Endothelial cell of umbilical vein (primary cell): Measurements from ENCODE around the gene FGD3. TPM values are rescaled to one million over a fixed set of nuclear protein-coding genes. Genes with fewer than 3 reads are reported as not detected.

Experiments used
- BruUV-seq: library from RNA; stranded (reverse); fragments of 400-500 nt; replicated peaks from 2 replicates; lab custom pipeline; 2021; lab: Mats Ljungman, UMichigan
- CTCF ChIA-PET: fragments of 300-600, 350-600 bp; sonication (Branson Sonifier 250); formaldehyde crosslinking; loops from one replicate; lab custom pipeline; 2021; ENCODE audit warnings: antibody characterized with exemption, inconsistent platforms; lab: Charles Lee
- POLR2A ChIA-PET: fragments of 300-600, 350-600 bp; sonication (Branson Sonifier 250); formaldehyde crosslinking; loops from one replicate; lab custom pipeline; 2021; ENCODE audit warnings: antibody characterized with exemption, inconsistent platforms; lab: Charles Lee
- DNase-seq: peaks from one replicate; pipeline ENCODE4 v3.0.0-alpha.2; 2011; ENCODE audit warnings: low read depth, low spot score
- FAIRE-seq: peaks from 2 replicates; lab custom pipeline; 2011; peaks lifted over from hg19 to GRCh38; lab: Jason Lieb, UNC
- H2AFZ ChIP-seq: 2 replicates; pipeline ENCODE4 v1.6.0; 2012; ENCODE audit warnings: low read depth, low read length, control low read depth, inconsistent platforms
- H3K27ac ChIP-seq: 2 replicates; pipeline ENCODE4 v1.5.1; 2011; ENCODE audit warnings: low read depth, mild to moderate bottlenecking, control low read depth, low read length, moderate library complexity; ENCODE audit not compliant: insufficient read depth
- H3K27me3 ChIP-seq, 2 experiments: 2 replicates each; pipeline versions ENCODE4 v1.6.0 to v1.6.1; 2011; ENCODE audit warnings: low read length in 2 of 2, mixed read lengths in 1 of 2; ENCODE audit not compliant: control insufficient read depth in 2 of 2, insufficient read depth in 2 of 2
- H3K36me3 ChIP-seq, 2 experiments: 2 replicates in 1 of 2; 3 replicates in 1 of 2; pipeline ENCODE4 v1.5.1; 2011; ENCODE audit warnings: low read length in 2 of 2, mild to moderate bottlenecking in 1 of 2, moderate library complexity in 1 of 2; ENCODE audit not compliant: control insufficient read depth in 2 of 2, insufficient read depth in 2 of 2; ENCODE audit errors: extremely low read depth in 1 of 2
- H3K4me1 ChIP-seq: 3 replicates; pipeline ENCODE4 v1.5.1; 2011; ENCODE audit warnings: mild to moderate bottlenecking, low read length; ENCODE audit not compliant: control insufficient read depth, insufficient read depth; ENCODE audit errors: extremely low read depth
- H3K4me2 ChIP-seq: 2 replicates; pipeline ENCODE4 v1.6.1; 2011; ENCODE audit warnings: low read length, control low read depth, mixed read lengths; ENCODE audit not compliant: insufficient read depth
- H3K4me3 ChIP-seq, 3 experiments: fragments of 200-600 bp in 1 of 3; sonication (generic), shearing (Covaris generic) in 1 of 3; replicated peaks in 1 of 3; 2 replicates each; pipeline ENCODE4 v1.5.1; 2011 to 2016; ENCODE audit warnings: control low read depth in 3 of 3, low read length in 3 of 3, mild to moderate bottlenecking in 2 of 3, inconsistent platforms in 1 of 3, low read depth in 1 of 3, moderate library complexity in 1 of 3; ENCODE audit not compliant: insufficient read depth in 1 of 3
- H3K79me2 ChIP-seq: 2 replicates; pipeline ENCODE4 v1.6.0; 2012; ENCODE audit warnings: low read length, inconsistent platforms; ENCODE audit not compliant: control insufficient read depth, insufficient read depth
- H3K9ac ChIP-seq: replicated peaks from 2 replicates; pipeline ENCODE3; 2011; ENCODE audit warnings: low read length, control low read depth; ENCODE audit not compliant: insufficient read depth; ENCODE audit errors: extremely low read depth
- H3K9me1 ChIP-seq: replicated peaks from 3 replicates; pipeline ENCODE4 v1.6.0; 2011; ENCODE audit warnings: mild to moderate bottlenecking, low read length; ENCODE audit not compliant: control insufficient read depth, insufficient read depth; ENCODE audit errors: extremely low read depth
- H3K9me3 ChIP-seq: replicated peaks from 2 replicates; pipeline ENCODE4 v1.5.1; 2012; ENCODE audit warnings: low read length, inconsistent platforms; ENCODE audit not compliant: control insufficient read depth, insufficient read depth
- H4K20me1 ChIP-seq: replicated peaks from 2 replicates; pipeline ENCODE3; 2011; ENCODE audit warnings: mild to moderate bottlenecking, low read length; ENCODE audit not compliant: control insufficient read depth, insufficient read depth; ENCODE audit errors: extremely low read depth
- CTCF ChIP-seq, 2 donors: IDR thresholded peaks; 1 replicate in 1 of 2; 2 replicates in 1 of 2; pipeline ENCODE4 v1.5.1; 2011; ENCODE audit warnings: low read length in 2 of 2, mild to moderate bottlenecking in 2 of 2, moderate library complexity in 2 of 2, control low read depth in 1 of 2, inconsistent platforms in 1 of 2, low read depth in 1 of 2; ENCODE audit not compliant: insufficient read depth in 1 of 2; ENCODE audit errors: extremely low read depth in 1 of 2
- EZH2 ChIP-seq: IDR thresholded peaks from 2 replicates; pipeline ENCODE4 v1.6.1; 2012; ENCODE audit warnings: borderline replicate concordance, low read depth, mild to moderate bottlenecking, moderate library complexity, low read length, inconsistent platforms; ENCODE audit not compliant: severe bottlenecking
- FOS ChIP-seq: IDR thresholded peaks from 2 replicates; pipeline ENCODE4 v1.6.1; 2011; ENCODE audit warnings: mild to moderate bottlenecking, low read length, moderate library complexity, borderline replicate concordance; ENCODE audit not compliant: insufficient read depth
- GATA2 ChIP-seq: IDR thresholded peaks from 2 replicates; pipeline ENCODE4 v1.7.0; 2011; ENCODE audit warnings: low read depth, mild to moderate bottlenecking, moderate library complexity, mixed read lengths, low read length; ENCODE audit not compliant: insufficient read length, insufficient read depth
- JUN ChIP-seq: IDR thresholded peaks from 2 replicates; pipeline ENCODE4 v1.6.1; 2011; ENCODE audit warnings: borderline replicate concordance, low read depth; ENCODE audit not compliant: insufficient read length, insufficient read depth
- MYC ChIP-seq: IDR thresholded peaks from one replicate; pipeline ENCODE4 v1.6.1; 2011; ENCODE audit warnings: mild to moderate bottlenecking, low read depth, low read length
- POLR2A ChIP-seq: IDR thresholded peaks from 2 replicates; pipeline ENCODE4 v1.6.1; 2012; ENCODE audit warnings: low read depth, mild to moderate bottlenecking, control low read depth, low read length
- POLR2AphosphoS5 ChIP-seq: IDR thresholded peaks from 2 replicates; pipeline ENCODE4 v1.6.1; 2012; ENCODE audit warnings: low read depth, mild to moderate bottlenecking, control low read depth, low read length, moderate library complexity; ENCODE audit not compliant: insufficient read depth
- dilution Hi-C: fragments of 300-500 bp; cut with MboI; formaldehyde crosslinking; loops from one replicate; pipeline ENCODE4 v1.15.0; 2019; ENCODE audit warnings: low sequenced_read_pairs; ENCODE audit not compliant: extremely low pct_ligation_motif_present
- intact Hi-C: fragments of 100-400 bp; cut with micrococcal nuclease; formaldehyde crosslinking; loops from one replicate; pipeline ENCODE4 v1.10.0; 2022
- polyA plus RNA-seq, 4 experiments: library from polyadenylated mRNA; depleted of rRNA in 3 of 4; stranded (reverse) in 3 of 4; unstranded in 1 of 4; fragments of >200 nt; gene quantifications; 2 replicates each; pipeline versions ENCODE4 v1.2.1 to v1.2.3, GENCODE V29; 2011 to 2012; ENCODE audit warnings: missing spikeins in 1 of 4
- total RNA-seq: library from RNA; stranded (reverse); gene quantifications from 2 replicates; pipeline ENCODE4 v1.2.3, GENCODE V29; 2021
- TF ChIP-seq, protein P1 (sequence below): IDR thresholded peaks from 2 replicates; pipeline ENCODE4 v1.6.1; 2011; ENCODE audit not compliant: insufficient read depth, insufficient read length

The FGD3 gene
- total and polyA plus RNA-seq, 2 donors (not counting 3 experiments of a cell fraction or from before 2014, with no cell fraction given) = not detected

GRCh38 chr9:93064392-93065134, 117.2 kb downstream of the FGD3 start:
- no peak for TF ChIP-seq POLR2AphosphoS5
- H3K9me3 ChIP-seq = no peaks in the 10 kb centered on the region
- no peak overlapping the region for H3K4me3 ChIP-seq
- ChIA-PET POLR2A (no interaction called here), CTCF (interaction anchor here (1.7 kb wide), 1 partner anchor 17 kb away, joined by 5 read pairs; no protein-coding TSS in a partner anchor)
- no peak overlapping the region for H3K27ac ChIP-seq
- H3K4me2 ChIP-seq = no peak overlapping the region
- H2AFZ ChIP-seq = no peak overlapping the region
- intact Hi-C loops = no loop called here
- no peak for FAIRE-seq
- dilution Hi-C loops = no loop called here
- H3K79me2 ChIP-seq = no peaks in the 10 kb centered on the region
- no peak overlapping the region for H3K9ac ChIP-seq
- no peaks in the 10 kb centered on the region for H3K36me3 ChIP-seq
- no peaks in the 10 kb centered on the region for H3K9me1 ChIP-seq
- no peak for DNase-seq
- BruUV-seq = no TSS peak
- H3K27me3 ChIP-seq = peaks cover 0 to 5% of the 10 kb centered on the region in 2 experiments
- no peaks in the 10 kb centered on the region for H3K4me1 ChIP-seq
- no peaks in the 10 kb centered on the region for H4K20me1 ChIP-seq

GRCh38 chr9:93065135-93065720, 117.9 kb downstream of the FGD3 start:
- FAIRE-seq = no peak
- intact Hi-C loops (no loop called here), dilution Hi-C loops (no loop called here)
- no peaks in the 10 kb centered on the region for H4K20me1 ChIP-seq
- ChIA-PET POLR2A (no interaction called here), CTCF (interaction anchor here (1.7 kb wide), 1 partner anchor 16 kb away, joined by 5 read pairs; no protein-coding TSS in a partner anchor)
- H3K36me3 ChIP-seq = no peaks in the 10 kb centered on the region
- H3K4me2 ChIP-seq = no peak overlapping the region
- no peak overlapping the region for H3K4me3 ChIP-seq
- H2AFZ ChIP-seq = no peak overlapping the region
- TF ChIP-seq MYC (no peak), POLR2AphosphoS5 (no peak), CTCF (IDR thresholded peaks at IDR 0.05; ENCODE audit: extremely low read depth in 1 of 2, insufficient read depth in 1 of 2, low read depth in 1 of 2, low read length in 2 of 2) (no peak), JUN (no peak), EZH2 (no peak), FOS (no peak), GATA2 (no peak), POLR2A (no peak)
- TF ChIP-seq, protein P1, sequence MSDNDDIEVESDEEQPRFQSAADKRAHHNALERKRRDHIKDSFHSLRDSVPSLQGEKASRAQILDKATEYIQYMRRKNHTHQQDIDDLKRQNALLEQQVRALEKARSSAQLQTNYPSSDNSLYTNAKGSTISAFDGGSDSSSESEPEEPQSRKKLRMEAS = no peak
- H3K9me1 ChIP-seq = no peaks in the 10 kb centered on the region
- no peak overlapping the region for H3K27ac ChIP-seq
- peaks cover 0 to 3% of the 10 kb centered on the region in 2 experiments for H3K27me3 ChIP-seq
- H3K9me3 ChIP-seq = no peaks in the 10 kb centered on the region
- DNase-seq = no peak
- H3K79me2 ChIP-seq = no peaks in the 10 kb centered on the region
- H3K9ac ChIP-seq = no peak overlapping the region
- no TSS peak for BruUV-seq
- no peaks in the 10 kb centered on the region for H3K4me1 ChIP-seq
